Midbrain (tissue), 1 donor: ENCODE measurements around the gene XYLT1.
"Not testable (repeated sequence)": the region's sequence is repeated elsewhere in the genome, so short reads cannot be mapped to it uniquely, and the experiment has no call there.

ENCODE experiments used
- DNase-seq: peaks from one replicate; lab custom pipeline; 2025; lab: John Stamatoyannopoulos, UW

The XYLT1 gene

GRCh38 chr16:17470908-17471718 is at the start of gene XYLT1:
Gene XYLT1 (minus strand): TSS chr16:17470960. CDS start chr16:17470796, 164 bp downstream.
- no peak for DNase-seq

GRCh38 chr16:17520111-17520510 is 49.4 kb upstream of the XYLT1 start:
- no peak for DNase-seq

GRCh38 chr16:17519101-17519955 is 48.6 kb upstream of the XYLT1 start:
- no peak for DNase-seq

GRCh38 chr16:17518441-17518840 is 47.7 kb upstream of the XYLT1 start:
- no peak for DNase-seq

GRCh38 chr16:17515421-17516210 is 44.9 kb upstream of the XYLT1 start:
- no peak for DNase-seq

- DNase-seq = no peak
Measured at GRCh38 chr16:17512636-17513220, 42.0 kb upstream of the XYLT1 start.

- DNase-seq = no peak
Measured at GRCh38 chr16:17511340-17511739, 40.6 kb upstream of the XYLT1 start.

- DNase-seq = no peak
Measured at GRCh38 chr16:17510567-17510966, 39.8 kb upstream of the XYLT1 start.

- DNase-seq = no peak
Measured at GRCh38 chr16:17509194-17509593, 38.4 kb upstream of the XYLT1 start.

GRCh38 chr16:17508303-17508702 is 37.5 kb upstream of the XYLT1 start:
- DNase-seq = no peak

- not testable (repeated sequence) for DNase-seq
Measured at GRCh38 chr16:17507516-17507915, 36.8 kb upstream of the XYLT1 start.

GRCh38 chr16:17505828-17506227 is 35.1 kb upstream of the XYLT1 start:
- DNase-seq = not testable (repeated sequence)

GRCh38 chr16:17504050-17504449 is 33.3 kb upstream of the XYLT1 start:
- no peak for DNase-seq

- DNase-seq = no peak
Measured at GRCh38 chr16:17503331-17503730, 32.6 kb upstream of the XYLT1 start.

- DNase-seq = no peak
Measured at GRCh38 chr16:17501321-17501720, 30.6 kb upstream of the XYLT1 start.

GRCh38 chr16:17499223-17499902 is 28.6 kb upstream of the XYLT1 start:
- DNase-seq = no peak

GRCh38 chr16:17497648-17498047 is 26.9 kb upstream of the XYLT1 start:
- no peak for DNase-seq

- no peak for DNase-seq
Measured at GRCh38 chr16:17496891-17497290, 26.1 kb upstream of the XYLT1 start.

GRCh38 chr16:17493012-17493411 is 22.3 kb upstream of the XYLT1 start:
- no peak for DNase-seq

GRCh38 chr16:17491140-17491662 is 20.4 kb upstream of the XYLT1 start:
- DNase-seq = no peak

GRCh38 chr16:17488506-17488905 is 17.7 kb upstream of the XYLT1 start:
- DNase-seq = no peak
